DND-41 (cell line): ENCODE results near the gene MAB21L4.

ENCODE experiments used
- ATAC-seq: fragments of 200-7000 bp; cut with Tn5 transposase; 3 replicates; pipeline ENCODE4 v1.9.1; 2021; ENCODE audit warnings: low read depth; ENCODE audit not compliant: insufficient read depth
- DNase-seq: peaks from one replicate; pipeline ENCODE4 v3.0.0-alpha.2; 2020
- H2AFZ ChIP-seq: 2 replicates; pipeline ENCODE4 v1.6.0; 2012; ENCODE audit warnings: low read depth, low read length
- H3K27ac ChIP-seq: 2 replicates; pipeline ENCODE4 v1.5.1; 2012; ENCODE audit warnings: low read length, inconsistent platforms
- H3K27me3 ChIP-seq: fragments of 200-600 bp; sonication (generic); 2 replicates; pipeline ENCODE4 v1.6.0; 2012; ENCODE audit warnings: low read length, mild to moderate bottlenecking, inconsistent platforms; ENCODE audit not compliant: insufficient read depth, poor library complexity
- H3K36me3 ChIP-seq: 2 replicates; pipeline ENCODE4 v1.5.1; 2012; ENCODE audit warnings: low read length, inconsistent platforms; ENCODE audit not compliant: insufficient read depth
- H3K4me1 ChIP-seq: 2 replicates; pipeline ENCODE4 v1.5.1; 2012; ENCODE audit warnings: mild to moderate bottlenecking, low read length; ENCODE audit not compliant: insufficient read depth
- H3K4me2 ChIP-seq: 2 replicates; pipeline ENCODE4 v1.6.0; 2012; ENCODE audit warnings: mild to moderate bottlenecking, moderate library complexity, low read length, inconsistent platforms; ENCODE audit not compliant: insufficient read depth
- H3K4me3 ChIP-seq, 2 experiments: fragments of 200-600 bp in 1 of 2; shearing (Covaris generic) in 1 of 2; 2 replicates each; pipeline ENCODE4 v1.5.1; 2012 to 2016; ENCODE audit warnings: inconsistent platforms in 2 of 2, low read length in 2 of 2, mild to moderate bottlenecking in 2 of 2, low read depth in 1 of 2, moderate library complexity in 1 of 2
- H3K79me2 ChIP-seq: 2 replicates; pipeline ENCODE4 v1.6.0; 2012; ENCODE audit warnings: low read length, inconsistent platforms; ENCODE audit not compliant: insufficient read depth
- H3K9ac ChIP-seq: 2 replicates; pipeline ENCODE4 v1.6.0; 2012; ENCODE audit warnings: low read depth, mild to moderate bottlenecking, inconsistent platforms, low read length, moderate library complexity
- H3K9me3 ChIP-seq: 2 replicates; pipeline ENCODE4 v1.5.1; 2012; ENCODE audit warnings: low read length, moderate library complexity, mild to moderate bottlenecking, inconsistent platforms; ENCODE audit not compliant: insufficient read depth, severe bottlenecking
- H4K20me1 ChIP-seq: 2 replicates; pipeline ENCODE4 v1.6.0; 2012; ENCODE audit warnings: low read length; ENCODE audit not compliant: insufficient read depth
- CTCF ChIP-seq: IDR thresholded peaks from 2 replicates; pipeline ENCODE4 v1.5.1; 2012; ENCODE audit warnings: borderline replicate concordance, low read length, moderate library complexity, mild to moderate bottlenecking; ENCODE audit not compliant: poor library complexity, severe bottlenecking; ENCODE audit errors: extremely low read depth
- EZH2 ChIP-seq: IDR thresholded peaks from 3 replicates; pipeline ENCODE4 v1.6.1; 2012; ENCODE audit warnings: borderline replicate concordance, low read depth, mild to moderate bottlenecking, moderate library complexity, low read length, inconsistent platforms; ENCODE audit not compliant: severe bottlenecking

MAB21L4 gene

GRCh38 chr2:240898731-240899467 is 2.9 kb upstream of the MAB21L4 start:
- Histone ChIP-seq H3K4me1 (no peaks in the 10 kb centered on the region), H3K79me2 (no peaks in the 10 kb centered on the region), H3K36me3 (no peaks in the 10 kb centered on the region), H3K4me3 (no peak overlapping the region), H3K9ac (no peak overlapping the region), H2AFZ (no peak overlapping the region), H3K4me2 (no peak overlapping the region), H4K20me1 (peaks cover 5% of the 10 kb centered on the region; the same call in 1 of the 2 replicates), H3K27ac (no peak overlapping the region), H3K9me3 (no peaks in the 10 kb centered on the region), H3K27me3 (peaks cover 4% of the 10 kb centered on the region)
- DNase-seq: no peak
- TF ChIP-seq EZH2 (no peak), CTCF (no peak)
- ATAC-seq: no peak

GRCh38 chr2:240898108-240898730 is 2.3 kb upstream of the MAB21L4 start:
- Histone ChIP-seq H3K27ac (no peak overlapping the region), H3K4me3 (no peak overlapping the region), H3K9me3 (no peaks in the 10 kb centered on the region), H3K4me1 (no peaks in the 10 kb centered on the region), H4K20me1 (peaks cover 5% of the 10 kb centered on the region; the same call in 1 of the 2 replicates), H3K9ac (no peak overlapping the region), H3K79me2 (no peaks in the 10 kb centered on the region), H3K4me2 (no peak overlapping the region), H2AFZ (no peak overlapping the region), H3K27me3 (peaks cover 4% of the 10 kb centered on the region), H3K36me3 (no peaks in the 10 kb centered on the region)
- ATAC-seq (no peak), DNase-seq (no peak)
- TF ChIP-seq CTCF: no peak
- no peak for TF ChIP-seq EZH2

GRCh38 chr2:240896871-240897692 is 1.1 kb upstream of the MAB21L4 start:
- H2AFZ ChIP-seq: no peak overlapping the region
- H3K27ac ChIP-seq: no peak overlapping the region
- no peak overlapping the region for H3K9ac ChIP-seq
- H3K79me2 ChIP-seq: no peaks in the 10 kb centered on the region
- H3K4me2 ChIP-seq: no peak overlapping the region
- ATAC-seq (no peak), DNase-seq (no peak)
- TF ChIP-seq CTCF: no peak
- no peak for TF ChIP-seq EZH2
- H4K20me1 ChIP-seq: peaks cover 5% of the 10 kb centered on the region; the same call in 1 of the 2 replicates
- H3K4me1 ChIP-seq: no peaks in the 10 kb centered on the region
- no peak overlapping the region for H3K4me3 ChIP-seq
- no peaks in the 10 kb centered on the region for H3K36me3 ChIP-seq
- no peaks in the 10 kb centered on the region for H3K9me3 ChIP-seq
- H3K27me3 ChIP-seq: peaks cover 4% of the 10 kb centered on the region
